HepG2 (cell line): ENCODE results near the gene EI24. TPM values are rescaled to one million over a fixed set of nuclear protein-coding genes. Genes with fewer than 3 reads are reported as not detected.

Experiments
- BCL3 ChIP-seq: sonication (generic); formaldehyde crosslinking; IDR thresholded peaks from 2 replicates; pipeline ENCODE4 v1.5.1; 2020; ENCODE audit warnings: mild to moderate bottlenecking, missing genetic modification reagents, moderate library complexity
- PITX1 ChIP-seq: sonication (generic); formaldehyde crosslinking; IDR thresholded peaks from 2 replicates; pipeline ENCODE4 v1.5.1; 2020; ENCODE audit warnings: mild to moderate bottlenecking, missing genetic modification reagents
- STAT5B ChIP-seq: sonication (generic); formaldehyde crosslinking; IDR thresholded peaks from 2 replicates; pipeline ENCODE4 v1.4.0; 2020; ENCODE audit warnings: missing genetic modification reagents
- ZFP82 ChIP-seq: sonication (generic); formaldehyde crosslinking; IDR thresholded peaks from 2 replicates; pipeline ENCODE4 v1.5.1; 2020; ENCODE audit warnings: mild to moderate bottlenecking, missing genetic modification reagents, borderline replicate concordance
- ZNF350 ChIP-seq: sonication (generic); formaldehyde crosslinking; IDR thresholded peaks from 2 replicates; pipeline ENCODE4 v1.4.0; 2020; ENCODE audit warnings: mild to moderate bottlenecking, low read depth, missing genetic modification reagents, borderline replicate concordance
- ZNF687 ChIP-seq: sonication (generic); formaldehyde crosslinking; IDR thresholded peaks from 2 replicates; pipeline ENCODE4 v1.5.1; 2020; ENCODE audit warnings: mild to moderate bottlenecking, missing genetic modification reagents, moderate library complexity
- polyA plus RNA-seq, 8 experiments: library from polyadenylated mRNA; depleted of rRNA in 3 of 8; stranded (reverse) in 7 of 8; unstranded in 1 of 8; fragments of >200 nt; fragmentation: Illumina TruSeq in 4 of 8; extraction: Trizol in 4 of 8; gene quantifications; 2 replicates each; pipeline versions ENCODE4 v1.2.1 to v1.2.3, GENCODE V29; 2011 to 2016; ENCODE audit warnings: low read depth in 4 of 8, missing spikeins in 1 of 8, mixed read lengths in 1 of 8; ENCODE audit not compliant: insufficient read depth in 1 of 8
- total RNA-seq, 5 experiments: library from RNA; depleted of rRNA; stranded (reverse); fragments of >200 nt; fragmentation: Illumina TruSeq; extraction: Trizol; gene quantifications; 2 replicates each; pipeline ENCODE4 v1.2.3, GENCODE V29; 2016; ENCODE audit warnings: low read depth in 1 of 5
- TF ChIP-seq, protein P1 (sequence below): sonication (generic); formaldehyde crosslinking; IDR thresholded peaks from 2 replicates; pipeline ENCODE4 v1.5.0; 2020; ENCODE audit warnings: mild to moderate bottlenecking, missing genetic modification reagents, moderate library complexity
- TF ChIP-seq, protein P2 (sequence below), 2 experiments: fragments of 450-650 bp in 1 of 2; sonication (generic) in 1 of 2; formaldehyde crosslinking in 1 of 2; IDR thresholded peaks; 2 replicates each; pipeline versions ENCODE4 v1.6.1 to v1.8.0; 2016 to 2022; ENCODE audit warnings: antibody characterized with exemption in 1 of 2, mild to moderate bottlenecking in 1 of 2, missing genetic modification reagents in 1 of 2

Gene EI24
- total and polyA plus RNA-seq, 2 of the 13 experiments (the other 11 are each of a cell fraction or from before 2014, with no cell fraction given): 84.7 to 126 TPM

DNA sequence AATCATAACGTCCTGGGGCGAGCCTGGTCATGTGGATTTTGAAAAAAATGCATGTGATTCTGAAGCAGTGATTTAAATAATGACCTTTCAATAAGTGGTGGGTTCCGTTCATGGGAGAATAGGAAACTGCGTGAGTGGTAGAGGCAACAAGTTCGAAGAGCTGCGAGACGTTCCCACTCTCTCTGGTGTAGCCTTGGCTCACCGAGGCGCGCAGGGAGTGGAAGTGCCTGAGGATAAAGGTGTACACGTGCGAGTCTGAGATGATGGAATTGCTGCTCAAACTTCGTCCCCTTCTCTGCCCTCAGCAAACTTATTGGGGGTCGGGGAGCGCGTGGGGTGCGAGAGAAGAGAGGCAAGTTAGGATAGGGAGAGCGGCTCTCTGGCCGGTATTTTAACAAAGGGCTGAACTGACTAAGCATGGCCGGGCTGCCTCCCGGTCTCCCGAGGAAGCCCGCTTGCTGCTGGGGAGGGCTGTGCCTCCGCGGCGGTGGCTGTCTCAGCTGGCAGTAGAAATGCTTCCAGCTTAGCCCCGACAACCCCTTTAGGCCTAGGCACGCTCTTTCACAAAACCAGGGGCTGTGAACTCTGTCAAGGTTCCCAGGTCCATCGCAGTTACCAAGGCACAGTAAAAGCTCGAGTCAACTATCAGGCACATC is 22.5 kb downstream of the EI24 start (continued):
- no peak for TF ChIP-seq BCL3 (CRISPR knock-in tag)
- TF ChIP-seq, protein P1, sequence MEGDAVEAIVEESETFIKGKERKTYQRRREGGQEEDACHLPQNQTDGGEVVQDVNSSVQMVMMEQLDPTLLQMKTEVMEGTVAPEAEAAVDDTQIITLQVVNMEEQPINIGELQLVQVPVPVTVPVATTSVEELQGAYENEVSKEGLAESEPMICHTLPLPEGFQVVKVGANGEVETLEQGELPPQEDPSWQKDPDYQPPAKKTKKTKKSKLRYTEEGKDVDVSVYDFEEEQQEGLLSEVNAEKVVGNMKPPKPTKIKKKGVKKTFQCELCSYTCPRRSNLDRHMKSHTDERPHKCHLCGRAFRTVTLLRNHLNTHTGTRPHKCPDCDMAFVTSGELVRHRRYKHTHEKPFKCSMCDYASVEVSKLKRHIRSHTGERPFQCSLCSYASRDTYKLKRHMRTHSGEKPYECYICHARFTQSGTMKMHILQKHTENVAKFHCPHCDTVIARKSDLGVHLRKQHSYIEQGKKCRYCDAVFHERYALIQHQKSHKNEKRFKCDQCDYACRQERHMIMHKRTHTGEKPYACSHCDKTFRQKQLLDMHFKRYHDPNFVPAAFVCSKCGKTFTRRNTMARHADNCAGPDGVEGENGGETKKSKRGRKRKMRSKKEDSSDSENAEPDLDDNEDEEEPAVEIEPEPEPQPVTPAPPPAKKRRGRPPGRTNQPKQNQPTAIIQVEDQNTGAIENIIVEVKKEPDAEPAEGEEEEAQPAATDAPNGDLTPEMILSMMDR (CRISPR knock-in tag): no peak
- no peak for TF ChIP-seq STAT5B (CRISPR knock-in tag)
- 0 out of 2 replicates have a peak, but pooled peaks have one; percentile 44 for TF ChIP-seq ZNF350 (CRISPR knock-in tag)
- TF ChIP-seq PITX1 (CRISPR knock-in tag): no peak
- peak; percentile 68; the same call in 1 of the 2 replicates for TF ChIP-seq ZFP82 (CRISPR knock-in tag)
- peak; percentile 53 for TF ChIP-seq ZNF687 (CRISPR knock-in tag)
- TF ChIP-seq, protein P2, sequence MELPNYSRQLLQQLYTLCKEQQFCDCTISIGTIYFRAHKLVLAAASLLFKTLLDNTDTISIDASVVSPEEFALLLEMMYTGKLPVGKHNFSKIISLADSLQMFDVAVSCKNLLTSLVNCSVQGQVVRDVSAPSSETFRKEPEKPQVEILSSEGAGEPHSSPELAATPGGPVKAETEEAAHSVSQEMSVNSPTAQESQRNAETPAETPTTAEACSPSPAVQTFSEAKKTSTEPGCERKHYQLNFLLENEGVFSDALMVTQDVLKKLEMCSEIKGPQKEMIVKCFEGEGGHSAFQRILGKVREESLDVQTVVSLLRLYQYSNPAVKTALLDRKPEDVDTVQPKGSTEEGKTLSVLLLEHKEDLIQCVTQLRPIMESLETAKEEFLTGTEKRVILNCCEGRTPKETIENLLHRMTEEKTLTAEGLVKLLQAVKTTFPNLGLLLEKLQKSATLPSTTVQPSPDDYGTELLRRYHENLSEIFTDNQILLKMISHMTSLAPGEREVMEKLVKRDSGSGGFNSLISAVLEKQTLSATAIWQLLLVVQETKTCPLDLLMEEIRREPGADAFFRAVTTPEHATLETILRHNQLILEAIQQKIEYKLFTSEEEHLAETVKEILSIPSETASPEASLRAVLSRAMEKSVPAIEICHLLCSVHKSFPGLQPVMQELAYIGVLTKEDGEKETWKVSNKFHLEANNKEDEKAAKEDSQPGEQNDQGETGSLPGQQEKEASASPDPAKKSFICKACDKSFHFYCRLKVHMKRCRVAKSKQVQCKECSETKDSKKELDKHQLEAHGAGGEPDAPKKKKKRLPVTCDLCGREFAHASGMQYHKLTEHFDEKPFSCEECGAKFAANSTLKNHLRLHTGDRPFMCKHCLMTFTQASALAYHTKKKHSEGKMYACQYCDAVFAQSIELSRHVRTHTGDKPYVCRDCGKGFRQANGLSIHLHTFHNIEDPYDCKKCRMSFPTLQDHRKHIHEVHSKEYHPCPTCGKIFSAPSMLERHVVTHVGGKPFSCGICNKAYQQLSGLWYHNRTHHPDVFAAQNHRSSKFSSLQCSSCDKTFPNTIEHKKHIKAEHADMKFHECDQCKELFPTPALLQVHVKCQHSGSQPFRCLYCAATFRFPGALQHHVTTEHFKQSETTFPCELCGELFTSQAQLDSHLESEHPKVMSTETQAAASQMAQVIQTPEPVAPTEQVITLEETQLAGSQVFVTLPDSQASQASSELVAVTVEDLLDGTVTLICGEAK (IDR thresholded peaks at IDR 0.05): no peak
- TF ChIP-seq, protein P2 (CRISPR knock-in tag; IDR thresholded peaks at IDR 0.05): 0 out of 2 replicates have a peak, but pooled peaks have one; percentile 18
